GM12892 (cell line): ENCODE results near the gene TMTC2.

ENCODE experiments used
- POLR2A ChIP-seq: IDR thresholded peaks from 2 replicates; pipeline ENCODE4 v1.6.1; 2011; ENCODE audit warnings: low read depth, low read length, control low read depth
- POLR2AphosphoS5 ChIP-seq: IDR thresholded peaks from 2 replicates; pipeline ENCODE4 v1.6.1; 2011; ENCODE audit warnings: low read depth, low read length, control low read depth
- TAF1 ChIP-seq: IDR thresholded peaks from 2 replicates; pipeline ENCODE4 v1.6.1; 2011; ENCODE audit warnings: low read depth, mild to moderate bottlenecking, control low read depth, low read length, borderline replicate concordance

DNA sequence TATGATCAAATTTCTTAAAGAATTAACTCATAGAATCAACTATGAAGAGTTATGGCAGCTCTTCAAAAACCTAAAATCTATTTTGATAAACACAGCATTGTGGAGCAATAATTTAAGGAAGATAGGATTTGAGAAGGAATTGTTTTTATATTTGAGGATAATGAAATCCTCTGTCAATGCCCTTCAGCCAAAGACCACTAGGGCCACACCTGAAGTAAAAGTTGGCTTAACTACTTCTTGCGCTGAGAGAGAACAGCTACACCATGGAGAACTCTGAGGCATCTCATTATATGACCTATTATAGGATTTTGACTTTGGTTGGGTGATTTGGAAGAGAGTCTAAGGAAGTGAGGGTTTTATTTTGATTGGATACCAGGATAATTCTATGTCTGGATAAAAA is 237.2 kb downstream of the TMTC2 start:
- TF ChIP-seq POLR2A (no peak), TAF1 (no peak), POLR2AphosphoS5 (no peak)
